IMR-90 (cell line): ENCODE data around the gene FOSB. TPM values are rescaled to one million over a fixed set of nuclear protein-coding genes. Genes with fewer than 3 reads are reported as not detected.

Experiments
- ATAC-seq: fragments of 200-7000 bp; cut with Tn5 transposase; 2 replicates; pipeline ENCODE4 v1.9.1; 2020; ENCODE audit warnings: low read depth, mild to moderate bottlenecking, moderate library complexity
- BruUV-seq: library from RNA; stranded (reverse); fragments of 400-500 nt; replicated peaks from 2 replicates; lab custom pipeline; 2021; lab: Mats Ljungman, UMichigan
- CTCF ChIA-PET: fragments of 300-600 bp; formaldehyde crosslinking; extraction: SDS; loops from one replicate; lab custom pipeline; 2021; ENCODE audit warnings: antibody characterized with exemption; lab: Yijun Ruan, JAX
- POLR2A ChIA-PET: fragments of 300-600 bp; sonication (Branson Sonifier 250); formaldehyde crosslinking; loops from one replicate; lab custom pipeline; 2022; ENCODE audit warnings: antibody characterized with exemption; ENCODE audit not compliant: unreplicated experiment; lab: Charles Lee
- DNase-seq: peaks from one replicate; pipeline ENCODE4 v3.0.0; 2013
- H2AFZ ChIP-seq: replicated peaks from 2 replicates; pipeline ENCODE3; 2013; ENCODE audit warnings: low read length, mild to moderate bottlenecking; ENCODE audit not compliant: poor library complexity
- H2AK5ac ChIP-seq: 2 replicates; pipeline ENCODE4 v1.6.1; 2013; ENCODE audit warnings: low read depth, low read length, inconsistent platforms
- H2AK9ac ChIP-seq: replicated peaks from 2 replicates; pipeline ENCODE3; 2013; ENCODE audit warnings: mild to moderate bottlenecking, low read depth, low read length, moderate library complexity; ENCODE audit not compliant: poor library complexity
- H2BK120ac ChIP-seq: 2 replicates; pipeline ENCODE4 v1.6.1; 2013; ENCODE audit warnings: low read depth, low read length, inconsistent platforms
- H2BK15ac ChIP-seq: 3 replicates; pipeline ENCODE4 v1.6.1; 2013; ENCODE audit warnings: low read depth, low read length, inconsistent platforms
- H2BK20ac ChIP-seq: 2 replicates; pipeline ENCODE4 v1.6.1; 2013; ENCODE audit warnings: low read depth, mild to moderate bottlenecking, inconsistent platforms, low read length, moderate library complexity
- H2BK5ac ChIP-seq: 2 replicates; pipeline ENCODE4 v1.6.1; 2013; ENCODE audit warnings: mild to moderate bottlenecking, low read depth, low read length, inconsistent platforms; ENCODE audit not compliant: poor library complexity, severe bottlenecking
- H3K14ac ChIP-seq: replicated peaks from 2 replicates; pipeline ENCODE4 v1.6.1; 2013; ENCODE audit warnings: low read depth, low read length, inconsistent platforms
- H3K18ac ChIP-seq: 2 replicates; pipeline ENCODE4 v1.6.1; 2013; ENCODE audit warnings: low read depth, low read length, control low read depth
- H3K23ac ChIP-seq: 2 replicates; pipeline ENCODE4 v1.6.1; 2013; ENCODE audit warnings: low read depth, low read length, inconsistent platforms
- H3K27ac ChIP-seq: 2 replicates; pipeline ENCODE4 v1.5.1; 2013; ENCODE audit warnings: mild to moderate bottlenecking, control low read depth, low read length; ENCODE audit not compliant: insufficient read depth
- H3K27me3 ChIP-seq: 2 replicates; pipeline ENCODE4 v1.6.1; 2013; ENCODE audit warnings: low read length; ENCODE audit not compliant: control insufficient read depth, insufficient read depth
- H3K36me3 ChIP-seq: 2 replicates; pipeline ENCODE4 v1.6.1; 2013; ENCODE audit warnings: low read length, mixed read lengths; ENCODE audit not compliant: control insufficient read depth, insufficient read depth
- H3K4ac ChIP-seq: 2 replicates; pipeline ENCODE4 v1.6.1; 2013; ENCODE audit warnings: low read depth, low read length, inconsistent platforms
- H3K4me1 ChIP-seq: 2 replicates; pipeline ENCODE4 v1.6.1; 2013; ENCODE audit warnings: low read length, mixed read lengths; ENCODE audit not compliant: control insufficient read depth, insufficient read depth
- H3K4me2 ChIP-seq: 2 replicates; pipeline ENCODE4 v1.6.1; 2013; ENCODE audit warnings: low read depth, mild to moderate bottlenecking, control low read depth, low read length, moderate library complexity
- H3K4me3 ChIP-seq: 2 replicates; pipeline ENCODE4 v1.5.1; 2013; ENCODE audit warnings: low read depth, mild to moderate bottlenecking, control low read depth, low read length, moderate library complexity; ENCODE audit not compliant: insufficient read depth
- H3K56ac ChIP-seq: 2 replicates; pipeline ENCODE4 v1.6.1; 2013; ENCODE audit warnings: low read length, inconsistent platforms; ENCODE audit not compliant: insufficient read depth; ENCODE audit errors: extremely low read depth
- H3K79me1 ChIP-seq, 2 experiments: 2 replicates each; pipeline ENCODE4 v1.6.1; 2013; ENCODE audit warnings: low read length in 2 of 2, inconsistent platforms in 1 of 2, low read depth in 1 of 2
- H3K9ac ChIP-seq: 2 replicates; pipeline ENCODE4 v1.6.1; 2013; ENCODE audit warnings: low read depth, low read length, control low read depth
- H3K9me1 ChIP-seq: 2 replicates; pipeline ENCODE4 v1.6.1; 2013; ENCODE audit warnings: low read length, inconsistent platforms; ENCODE audit not compliant: insufficient read depth
- H3K9me3 ChIP-seq: 2 replicates; pipeline ENCODE4 v1.6.1; 2013; ENCODE audit warnings: low read length; ENCODE audit not compliant: control insufficient read depth, insufficient read depth
- H4K20me1 ChIP-seq: 2 replicates; pipeline ENCODE4 v1.6.1; 2013; ENCODE audit warnings: low read length, inconsistent platforms; ENCODE audit not compliant: insufficient read depth
- H4K5ac ChIP-seq: 2 replicates; pipeline ENCODE4 v1.6.1; 2013; ENCODE audit warnings: mild to moderate bottlenecking, low read depth, low read length, control low read depth
- H4K8ac ChIP-seq, 2 experiments: 2 replicates each; pipeline ENCODE4 v1.6.1; 2013; ENCODE audit warnings: low read depth in 2 of 2, low read length in 2 of 2, control low read depth in 1 of 2, inconsistent platforms in 1 of 2
- H4K91ac ChIP-seq: 2 replicates; pipeline ENCODE4 v1.6.1; 2013; ENCODE audit warnings: low read depth, low read length, inconsistent platforms; ENCODE audit not compliant: insufficient read depth
- BHLHE40 ChIP-seq: fragments of 150-350 bp; IDR thresholded peaks from 2 replicates; pipeline ENCODE4 v1.6.1; 2016; ENCODE audit warnings: mild to moderate bottlenecking, low read depth, low read length
- CEBPB ChIP-seq: IDR thresholded peaks from 2 replicates; pipeline ENCODE4 v1.6.1; 2012; ENCODE audit warnings: low read depth, low read length, improper control_type of control experiment
- CHD1 ChIP-seq: IDR thresholded peaks from 2 replicates; pipeline ENCODE4 v1.6.1; 2012; ENCODE audit warnings: low read depth, low read length, improper control_type of control experiment
- CTCF ChIP-seq: conservative IDR thresholded peaks from 2 replicates; pipeline ENCODE4 v1.5.1; 2012; ENCODE audit warnings: mild to moderate bottlenecking, low read depth, low read length, improper control_type of control experiment
- ELK1 ChIP-seq: fragments of 150-350 bp; IDR thresholded peaks from 2 replicates; pipeline ENCODE4 v1.6.1; 2016; ENCODE audit warnings: low read depth, mild to moderate bottlenecking, low read length, moderate library complexity, borderline replicate concordance
- FOS ChIP-seq: fragments of 150-350 bp; IDR thresholded peaks from 2 replicates; pipeline ENCODE4 v1.6.1; 2016; ENCODE audit warnings: low read depth, low read length
- MAFK ChIP-seq: IDR thresholded peaks from 2 replicates; pipeline ENCODE4 v1.6.1; 2012; ENCODE audit warnings: low read depth, low read length, improper control_type of control experiment
- MAZ ChIP-seq: IDR thresholded peaks from 2 replicates; pipeline ENCODE4 v1.6.1; 2012; ENCODE audit warnings: low read depth, mild to moderate bottlenecking, low read length, improper control_type of control experiment, moderate library complexity, borderline replicate concordance
- MXI1 ChIP-seq: IDR thresholded peaks from 2 replicates; pipeline ENCODE4 v1.6.1; 2012; ENCODE audit warnings: low read depth, mild to moderate bottlenecking, low read length, moderate library complexity, borderline replicate concordance
- NFE2L2 ChIP-seq: fragments of 150-350 bp; IDR thresholded peaks from 2 replicates; pipeline ENCODE4 v1.6.1; 2016; ENCODE audit warnings: low read depth, mild to moderate bottlenecking, low read length
- POLR2A ChIP-seq: IDR thresholded peaks from 2 replicates; pipeline ENCODE4 v1.6.1; 2012; ENCODE audit warnings: mild to moderate bottlenecking, low read depth, low read length
- RAD21 ChIP-seq: IDR thresholded peaks from 2 replicates; pipeline ENCODE4 v1.6.1; 2012; ENCODE audit warnings: low read length, improper control_type of control experiment
- RCOR1 ChIP-seq: IDR thresholded peaks from 2 replicates; pipeline ENCODE4 v1.6.1; 2012; ENCODE audit warnings: mild to moderate bottlenecking, low read length, improper control_type of control experiment; ENCODE audit not compliant: insufficient replicate concordance
- RFX5 ChIP-seq: IDR thresholded peaks from 2 replicates; pipeline ENCODE4 v1.8.0; 2012; ENCODE audit warnings: low read depth, mild to moderate bottlenecking, low read length, moderate library complexity
- SMC3 ChIP-seq: fragments of 150-350 bp; IDR thresholded peaks from 2 replicates; pipeline ENCODE4 v1.6.1; 2016; ENCODE audit warnings: low read depth, mild to moderate bottlenecking, antibody characterized with exemption, low read length, moderate library complexity
- USF2 ChIP-seq: fragments of 150-350 bp; IDR thresholded peaks from 2 replicates; pipeline ENCODE4 v1.6.1; 2017; ENCODE audit warnings: mild to moderate bottlenecking, antibody characterized with exemption, low read length, low read depth
- WGBS, 2 experiments: methylation state at CpG; one replicate each; pipeline versions ENCODE4 v1.1.5 to v1.1.7; 2013; ENCODE audit warnings: missing lambda C conversion rate in 2 of 2; ENCODE audit not compliant: insufficient read length in 1 of 2; ENCODE audit errors: extremely low coverage in 2 of 2; 5-methylcytosine and 5-hydroxymethylcytosine counted together
- dilution Hi-C: fragments of 300-500 bp; cut with HindIII; formaldehyde crosslinking; loops from one replicate; pipeline ENCODE4 v1.14.3; 2018; ENCODE audit warnings: low sequenced_read_pairs; ENCODE audit not compliant: unreplicated experiment
- in situ Hi-C: fragments of 300-500 bp; cut with MboI; formaldehyde crosslinking; loops from 3 replicates; pipeline ENCODE4 v1.14.3; 2019; ENCODE audit warnings: low sequenced_read_pairs, inconsistent platforms, mixed read lengths
- intact Hi-C: fragments of 100-400 bp; cut with micrococcal nuclease; formaldehyde crosslinking; loops from 2 replicates; pipeline ENCODE4 v1.10.0; 2022
- polyA plus RNA-seq, 3 experiments: library from polyadenylated mRNA; depleted of rRNA; stranded (reverse); fragments of >200 nt; gene quantifications; 2 replicates each; pipeline ENCODE4 v1.2.3, GENCODE V29; 2012; ENCODE audit warnings: low replicate concordance in 1 of 3
- total RNA-seq: library from RNA; depleted of rRNA; stranded (reverse); fragments of >200 nt; gene quantifications from 2 replicates; pipeline ENCODE4 v1.2.3, GENCODE V29; 2012

FOSB gene
- total and polyA plus RNA-seq, 2 of the 4 experiments (the other 2 are of a cell fraction) = 11.1 to 15.6 TPM

GRCh38 chr19:45515807-45516401 is 48.1 kb downstream of the FOSB start:
- Histone ChIP-seq H2BK5ac (no peak overlapping the region), H3K14ac (no peak overlapping the region), H3K4me3 (no peak overlapping the region), H2AK9ac (no peak overlapping the region), H3K79me1 (peaks cover 11 to 73% of the 10 kb centered on the region in 2 experiments), H2BK15ac (no peak overlapping the region), H4K8ac (no peak overlapping the region), H3K9me3 (no peaks in the 10 kb centered on the region), H2BK20ac (no peak overlapping the region), H3K23ac (no peak overlapping the region), H3K27me3 (no peaks in the 10 kb centered on the region), H3K9me1 (peaks cover 6% of the 10 kb centered on the region; the same call in 1 of the 2 replicates), H2BK120ac (no peak overlapping the region), H2AFZ (no peak overlapping the region), H3K4ac (no peak overlapping the region), H4K5ac (no peak overlapping the region), H3K18ac (no peak overlapping the region), H3K27ac (no peak overlapping the region), H3K9ac (no peak overlapping the region), H3K4me1 (0 out of 2 replicates have a peak, but pooled peaks cover 5% of the 10 kb centered on the region), H4K20me1 (peaks cover 90% of the 10 kb centered on the region), H4K91ac (no peak overlapping the region), H2AK5ac (no peak overlapping the region), H3K36me3 (peaks cover 39% of the 10 kb centered on the region), H3K4me2 (no peak overlapping the region), H3K56ac (no peak overlapping the region)
- ATAC-seq = no peak
- ChIA-PET CTCF (no interaction called here), POLR2A (no interaction called here)
- intact Hi-C loops = no loop called here
- dilution Hi-C loops = no loop called here
- WGBS, 2 experiments = 66% methylated on average over 2 of the region's 9 CpGs; no CpG with 5 or more reads in 1 of the 2 experiments
- no peak for DNase-seq
- in situ Hi-C loops = no loop called here
- no TSS peak for BruUV-seq
- TF ChIP-seq ELK1 = no peak
- TF ChIP-seq MAZ = no peak
- no peak for TF ChIP-seq POLR2A
- no peak for TF ChIP-seq CHD1
- no peak for TF ChIP-seq RAD21
- TF ChIP-seq RFX5 = no peak
- no peak for TF ChIP-seq RCOR1
- TF ChIP-seq CTCF = no peak
- TF ChIP-seq FOS = no peak
- TF ChIP-seq CEBPB = no peak
- TF ChIP-seq MAFK = no peak
- TF ChIP-seq MXI1 = no peak
- no peak for TF ChIP-seq NFE2L2
- no peak for TF ChIP-seq BHLHE40
- TF ChIP-seq SMC3 = no peak
- no peak for TF ChIP-seq USF2
